Measurements from ENCODE around the gene NEUROD2.

NEUROD2 gene

GRCh38 chr17:39599004-39599664 is 8.6 kb downstream of the NEUROD2 start:
- no peak for DNase-seq
- H3K23ac ChIP-seq (ENCODE audit: low read length in 2 of 2), result no peak overlapping the region
- H4K8ac ChIP-seq (ENCODE audit: low read length), result no peak overlapping the region
- H3K9ac ChIP-seq (ENCODE audit: low read length), result no peak overlapping the region
- no peak overlapping the region for H2BK120ac ChIP-seq (ENCODE audit: low read depth, low read length)
- H3K4ac ChIP-seq (ENCODE audit: low read depth in 1 of 2, low read length in 2 of 2), result no peak overlapping the region
- no peak overlapping the region for H2AK5ac ChIP-seq (ENCODE audit: low read length, severe bottlenecking)
- H3K4me3 ChIP-seq (ENCODE audit: insufficient read depth in 1 of 2, low read depth in 1 of 2, low read length in 2 of 2), result no peak overlapping the region
- no peak overlapping the region for H2BK15ac ChIP-seq (ENCODE audit: low read depth, poor library complexity, severe bottlenecking)
- no peak overlapping the region for H3K18ac ChIP-seq (ENCODE audit: low read depth in 1 of 2, low read length in 2 of 2)
- no peak overlapping the region for H2AFZ ChIP-seq (ENCODE audit: low read depth, low read length)
- no peak overlapping the region for H3K27ac ChIP-seq (ENCODE audit: low read length, poor library complexity, severe bottlenecking)
- 2% methylated on average over 32 of the region's 36 CpGs for whole genome bisulfite sequencing
- H2BK5ac ChIP-seq (ENCODE audit: low read depth, low read length, poor library complexity, severe bottlenecking), result no peak overlapping the region
- no peaks in the 10 kb centered on the region for H3K36me3 ChIP-seq (ENCODE audit: control insufficient read depth in 1 of 2, insufficient read depth in 2 of 2, low read depth in 1 of 2, low read length in 2 of 2)
- H3K9me3 ChIP-seq (ENCODE audit: control insufficient read depth, low read length), result no peaks in the 10 kb centered on the region
- H3K79me1 ChIP-seq (replicated peaks; ENCODE audit: low read length, poor library complexity, severe bottlenecking), result no peaks in the 10 kb centered on the region
- H3K14ac ChIP-seq (ENCODE audit: low read length in 2 of 2), result no peak overlapping the region
- peaks cover 6% of the 10 kb centered on the region for H3K4me1 ChIP-seq (ENCODE audit: control insufficient read depth, insufficient read depth, low read depth, low read length)
- no peak overlapping the region for H3K4me2 ChIP-seq (ENCODE audit: low read length, poor library complexity, severe bottlenecking)
- peaks cover 97% of the 10 kb centered on the region in 2 experiments for H3K27me3 ChIP-seq (ENCODE audit: control insufficient read depth in 1 of 2, insufficient read depth in 1 of 2, low read length in 2 of 2)
- no peak overlapping the region for H4K91ac ChIP-seq (ENCODE audit: low read length)
- H2BK12ac ChIP-seq (ENCODE audit: low read length in 2 of 2), result no peak overlapping the region

GRCh38 chr17:39598630-39599003 is 9.1 kb downstream of the NEUROD2 start:
- Histone ChIP-seq H4K91ac (ENCODE audit: low read length) (no peak overlapping the region), H3K9me3 (ENCODE audit: control insufficient read depth, low read length) (no peaks in the 10 kb centered on the region), H2AFZ (ENCODE audit: low read depth, low read length) (no peak overlapping the region), H2BK120ac (ENCODE audit: low read depth, low read length) (no peak overlapping the region), H2AK5ac (ENCODE audit: low read length, severe bottlenecking) (no peak overlapping the region), H3K27ac (ENCODE audit: low read length, poor library complexity, severe bottlenecking) (no peak overlapping the region), H3K23ac (ENCODE audit: low read length in 2 of 2) (no peak overlapping the region), H3K14ac (ENCODE audit: low read length in 2 of 2) (no peak overlapping the region), H3K4ac (ENCODE audit: low read depth in 1 of 2, low read length in 2 of 2) (no peak overlapping the region), H3K4me3 (ENCODE audit: insufficient read depth in 1 of 2, low read depth in 1 of 2, low read length in 2 of 2) (no peak overlapping the region), H2BK15ac (ENCODE audit: low read depth, poor library complexity, severe bottlenecking) (no peak overlapping the region), H3K4me1 (ENCODE audit: control insufficient read depth, insufficient read depth, low read depth, low read length) (peaks cover 4% of the 10 kb centered on the region), H3K9ac (ENCODE audit: low read length) (no peak overlapping the region), H2BK5ac (ENCODE audit: low read depth, low read length, poor library complexity, severe bottlenecking) (no peak overlapping the region), H3K4me2 (ENCODE audit: low read length, poor library complexity, severe bottlenecking) (no peak overlapping the region), H3K36me3 (ENCODE audit: control insufficient read depth in 1 of 2, insufficient read depth in 2 of 2, low read depth in 1 of 2, low read length in 2 of 2) (no peaks in the 10 kb centered on the region), H3K27me3 (ENCODE audit: control insufficient read depth in 1 of 2, insufficient read depth in 1 of 2, low read length in 2 of 2) (peaks cover 97% of the 10 kb centered on the region in 2 experiments), H3K79me1 (replicated peaks; ENCODE audit: low read length, poor library complexity, severe bottlenecking) (no peaks in the 10 kb centered on the region), H2BK12ac (ENCODE audit: low read length in 2 of 2) (no peak overlapping the region), H4K8ac (ENCODE audit: low read length) (no peak overlapping the region), H3K18ac (ENCODE audit: low read depth in 1 of 2, low read length in 2 of 2) (no peak overlapping the region)
- no peak for DNase-seq
- WGBS, result 6% methylated on average over 15 of the region's 17 CpGs

GRCh38 chr17:39598047-39598481 is 9.7 kb downstream of the NEUROD2 start:
- H2BK15ac ChIP-seq (ENCODE audit: low read depth, poor library complexity, severe bottlenecking), result no peak overlapping the region
- no peak overlapping the region for H3K18ac ChIP-seq (ENCODE audit: low read depth in 1 of 2, low read length in 2 of 2)
- no peak for DNase-seq
- 22% methylated on average over 13 of the region's 13 CpGs for WGBS
- no peak overlapping the region for H4K91ac ChIP-seq (ENCODE audit: low read length)
- H3K23ac ChIP-seq (ENCODE audit: low read length in 2 of 2), result no peak overlapping the region
- H2AFZ ChIP-seq (ENCODE audit: low read depth, low read length), result no peak overlapping the region
- H3K4me3 ChIP-seq (ENCODE audit: insufficient read depth in 1 of 2, low read depth in 1 of 2, low read length in 2 of 2), result peak overlapping the region in 1 of 2 experiments; percentile 34
- no peak overlapping the region for H2BK5ac ChIP-seq (ENCODE audit: low read depth, low read length, poor library complexity, severe bottlenecking)
- H2BK120ac ChIP-seq (ENCODE audit: low read depth, low read length), result no peak overlapping the region
- H3K27me3 ChIP-seq (ENCODE audit: control insufficient read depth in 1 of 2, insufficient read depth in 1 of 2, low read length in 2 of 2), result peaks cover 97% of the 10 kb centered on the region in 2 experiments
- H2BK12ac ChIP-seq (ENCODE audit: low read length in 2 of 2), result no peak overlapping the region
- no peaks in the 10 kb centered on the region for H3K36me3 ChIP-seq (ENCODE audit: control insufficient read depth in 1 of 2, insufficient read depth in 2 of 2, low read depth in 1 of 2, low read length in 2 of 2)
- H3K4ac ChIP-seq (ENCODE audit: low read depth in 1 of 2, low read length in 2 of 2), result no peak overlapping the region
- no peak overlapping the region for H2AK5ac ChIP-seq (ENCODE audit: low read length, severe bottlenecking)
- no peaks in the 10 kb centered on the region for H3K9me3 ChIP-seq (ENCODE audit: control insufficient read depth, low read length)
- no peak overlapping the region for H3K27ac ChIP-seq (ENCODE audit: low read length, poor library complexity, severe bottlenecking)
- H4K8ac ChIP-seq (ENCODE audit: low read length), result no peak overlapping the region
- no peaks in the 10 kb centered on the region for H3K79me1 ChIP-seq (replicated peaks; ENCODE audit: low read length, poor library complexity, severe bottlenecking)
- H3K4me1 ChIP-seq (ENCODE audit: control insufficient read depth, insufficient read depth, low read depth, low read length), result peaks cover 4% of the 10 kb centered on the region
- no peak overlapping the region for H3K4me2 ChIP-seq (ENCODE audit: low read length, poor library complexity, severe bottlenecking)
- H3K9ac ChIP-seq (ENCODE audit: low read length), result no peak overlapping the region
- H3K14ac ChIP-seq (ENCODE audit: low read length in 2 of 2), result no peak overlapping the region

- H3K4me3 ChIP-seq (ENCODE audit: insufficient read depth in 1 of 2, low read depth in 1 of 2, low read length in 2 of 2), result no peak overlapping the region
- 8% methylated on average over 19 of the region's 22 CpGs for WGBS
These were observed 10.2 kb downstream of the NEUROD2 start for GRCh38 chr17:39597372-39598046.

More at GRCh38 chr17:39597372-39598046, 10.2 kb downstream of the NEUROD2 start:
- H2BK15ac ChIP-seq (ENCODE audit: low read depth, poor library complexity, severe bottlenecking), result no peak overlapping the region
- no peak overlapping the region for H2AFZ ChIP-seq (ENCODE audit: low read depth, low read length)
- no peak overlapping the region for H2BK12ac ChIP-seq (ENCODE audit: low read length in 2 of 2)
- H3K79me1 ChIP-seq (replicated peaks; ENCODE audit: low read length, poor library complexity, severe bottlenecking), result no peaks in the 10 kb centered on the region
- H3K4me2 ChIP-seq (ENCODE audit: low read length, poor library complexity, severe bottlenecking), result no peak overlapping the region
- no peaks in the 10 kb centered on the region for H3K36me3 ChIP-seq (ENCODE audit: control insufficient read depth in 1 of 2, insufficient read depth in 2 of 2, low read depth in 1 of 2, low read length in 2 of 2)
- no peak overlapping the region for H3K9ac ChIP-seq (ENCODE audit: low read length)
- no peak overlapping the region for H2BK5ac ChIP-seq (ENCODE audit: low read depth, low read length, poor library complexity, severe bottlenecking)
- no peak overlapping the region for H2AK5ac ChIP-seq (ENCODE audit: low read length, severe bottlenecking)
- H3K23ac ChIP-seq (ENCODE audit: low read length in 2 of 2), result no peak overlapping the region
- H3K9me3 ChIP-seq (ENCODE audit: control insufficient read depth, low read length), result no peaks in the 10 kb centered on the region
- H4K8ac ChIP-seq (ENCODE audit: low read length), result no peak overlapping the region
- no peak overlapping the region for H3K14ac ChIP-seq (ENCODE audit: low read length in 2 of 2)
- no peak overlapping the region for H3K18ac ChIP-seq (ENCODE audit: low read depth in 1 of 2, low read length in 2 of 2)
- peaks cover 4% of the 10 kb centered on the region for H3K4me1 ChIP-seq (ENCODE audit: control insufficient read depth, insufficient read depth, low read depth, low read length)
- H3K27me3 ChIP-seq (ENCODE audit: control insufficient read depth in 1 of 2, insufficient read depth in 1 of 2, low read length in 2 of 2), result peaks cover 96 to 97% of the 10 kb centered on the region in 2 experiments
- H3K4ac ChIP-seq (ENCODE audit: low read depth in 1 of 2, low read length in 2 of 2), result no peak overlapping the region
- H4K91ac ChIP-seq (ENCODE audit: low read length), result no peak overlapping the region
- H2BK120ac ChIP-seq (ENCODE audit: low read depth, low read length), result no peak overlapping the region
- H3K27ac ChIP-seq (ENCODE audit: low read length, poor library complexity, severe bottlenecking), result no peak overlapping the region
- no peak for DNase-seq

Data from mesenchymal stem cell (in vitro differentiated cells and primary cell).